Duodenal mucosa (tissue), 2 donors: ENCODE results near the gene CELF4.

Experiments used
- H3K27ac ChIP-seq: one replicate; pipeline ENCODE4 v1.7.0; 2013; ENCODE audit warnings: low read depth, low read length
- H3K27me3 ChIP-seq, 2 donors: one replicate each; pipeline ENCODE4 v1.7.0; 2013; ENCODE audit warnings: low read length in 2 of 2, control low read depth in 1 of 2; ENCODE audit not compliant: insufficient read depth in 2 of 2, control insufficient read depth in 1 of 2
- H3K36me3 ChIP-seq, 2 donors: one replicate each; pipeline ENCODE4 v1.7.0; 2013; ENCODE audit warnings: low read length in 2 of 2, control low read depth in 1 of 2; ENCODE audit not compliant: insufficient read depth in 2 of 2, control insufficient read depth in 1 of 2
- H3K4me1 ChIP-seq, 2 donors: one replicate each; pipeline ENCODE4 v1.7.0; 2013; ENCODE audit warnings: low read length in 2 of 2, control low read depth in 1 of 2; ENCODE audit not compliant: insufficient read depth in 2 of 2, control insufficient read depth in 1 of 2
- H3K4me3 ChIP-seq, 2 donors: one replicate each; pipeline ENCODE4 v1.7.0; 2013; ENCODE audit warnings: low read length in 2 of 2, low read depth in 1 of 2
- H3K9ac ChIP-seq, 2 donors: one replicate each; pipeline ENCODE4 v1.7.0; 2013; ENCODE audit warnings: low read length in 2 of 2, low read depth in 1 of 2
- H3K9me3 ChIP-seq, 2 donors: one replicate each; pipeline ENCODE4 v1.7.0; 2013; ENCODE audit warnings: low read length in 2 of 2, control low read depth in 1 of 2; ENCODE audit not compliant: control insufficient read depth in 1 of 2

CELF4 gene

DNA sequence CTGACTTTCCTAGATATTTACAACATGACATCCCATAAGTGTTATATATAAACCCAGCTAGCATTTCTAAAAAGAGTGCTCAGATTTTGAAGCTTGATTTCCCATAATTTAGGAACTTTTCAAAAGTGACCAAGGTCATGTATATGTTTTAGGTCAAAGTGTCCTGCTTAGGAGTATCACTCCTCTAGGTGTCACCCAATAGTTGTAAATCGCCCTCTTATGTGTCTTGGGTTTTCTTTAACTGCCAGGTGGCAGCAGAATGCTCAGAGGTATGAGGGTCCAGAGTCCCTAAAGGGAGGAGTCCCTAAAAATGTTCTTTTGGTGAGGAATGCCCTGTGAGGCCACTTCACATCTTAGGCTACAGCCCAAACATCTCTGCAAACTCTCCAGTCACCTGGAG is 358.3 kb downstream of the CELF4 start:
- Histone ChIP-seq H3K4me1 (no peaks in the 10 kb centered on the region), H3K9me3 (peaks cover 0 to 8% of the 10 kb centered on the region in 2 donors), H3K27me3 (no peaks in the 10 kb centered on the region), H3K27ac (no peak overlapping the region), H3K4me3 (no peak overlapping the region), H3K36me3 (no peaks in the 10 kb centered on the region), H3K9ac (no peak overlapping the region)

DNA sequence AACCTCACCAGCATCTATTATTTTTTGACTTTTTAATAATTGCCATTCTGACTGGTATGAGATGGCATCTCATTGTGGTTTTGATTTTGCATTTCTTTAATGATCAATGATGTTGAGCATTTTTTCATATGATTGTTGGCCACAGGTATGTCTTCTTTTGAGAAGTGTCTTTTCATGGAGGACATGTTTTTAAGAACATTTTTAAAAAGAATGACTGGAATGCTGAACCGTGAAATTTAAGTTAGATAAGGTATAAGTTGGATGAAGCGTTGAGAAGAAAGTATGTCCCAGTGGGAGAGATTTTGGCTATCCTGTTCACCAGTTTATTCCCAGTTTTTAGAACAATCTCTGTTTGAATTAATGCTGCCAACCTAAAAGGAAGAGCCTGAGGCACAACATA is 365.9 kb downstream of the CELF4 start:
- no peak overlapping the region for H3K27ac ChIP-seq
- no peaks in the 10 kb centered on the region for H3K27me3 ChIP-seq
- H3K4me3 ChIP-seq = no peak overlapping the region
- H3K36me3 ChIP-seq = no peaks in the 10 kb centered on the region
- H3K9me3 ChIP-seq = peaks cover 2 to 8% of the 10 kb centered on the region in 2 donors
- H3K4me1 ChIP-seq = no peaks in the 10 kb centered on the region
- no peak overlapping the region for H3K9ac ChIP-seq
